ENCODE data around the gene MPDZ. TPM values are rescaled to one million over a fixed set of nuclear protein-coding genes. Genes with fewer than 3 reads are reported as not detected.

The MPDZ gene, protein sequence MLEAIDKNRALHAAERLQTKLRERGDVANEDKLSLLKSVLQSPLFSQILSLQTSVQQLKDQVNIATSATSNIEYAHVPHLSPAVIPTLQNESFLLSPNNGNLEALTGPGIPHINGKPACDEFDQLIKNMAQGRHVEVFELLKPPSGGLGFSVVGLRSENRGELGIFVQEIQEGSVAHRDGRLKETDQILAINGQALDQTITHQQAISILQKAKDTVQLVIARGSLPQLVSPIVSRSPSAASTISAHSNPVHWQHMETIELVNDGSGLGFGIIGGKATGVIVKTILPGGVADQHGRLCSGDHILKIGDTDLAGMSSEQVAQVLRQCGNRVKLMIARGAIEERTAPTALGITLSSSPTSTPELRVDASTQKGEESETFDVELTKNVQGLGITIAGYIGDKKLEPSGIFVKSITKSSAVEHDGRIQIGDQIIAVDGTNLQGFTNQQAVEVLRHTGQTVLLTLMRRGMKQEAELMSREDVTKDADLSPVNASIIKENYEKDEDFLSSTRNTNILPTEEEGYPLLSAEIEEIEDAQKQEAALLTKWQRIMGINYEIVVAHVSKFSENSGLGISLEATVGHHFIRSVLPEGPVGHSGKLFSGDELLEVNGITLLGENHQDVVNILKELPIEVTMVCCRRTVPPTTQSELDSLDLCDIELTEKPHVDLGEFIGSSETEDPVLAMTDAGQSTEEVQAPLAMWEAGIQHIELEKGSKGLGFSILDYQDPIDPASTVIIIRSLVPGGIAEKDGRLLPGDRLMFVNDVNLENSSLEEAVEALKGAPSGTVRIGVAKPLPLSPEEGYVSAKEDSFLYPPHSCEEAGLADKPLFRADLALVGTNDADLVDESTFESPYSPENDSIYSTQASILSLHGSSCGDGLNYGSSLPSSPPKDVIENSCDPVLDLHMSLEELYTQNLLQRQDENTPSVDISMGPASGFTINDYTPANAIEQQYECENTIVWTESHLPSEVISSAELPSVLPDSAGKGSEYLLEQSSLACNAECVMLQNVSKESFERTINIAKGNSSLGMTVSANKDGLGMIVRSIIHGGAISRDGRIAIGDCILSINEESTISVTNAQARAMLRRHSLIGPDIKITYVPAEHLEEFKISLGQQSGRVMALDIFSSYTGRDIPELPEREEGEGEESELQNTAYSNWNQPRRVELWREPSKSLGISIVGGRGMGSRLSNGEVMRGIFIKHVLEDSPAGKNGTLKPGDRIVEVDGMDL (N-terminal part only)
- total RNA-seq, result not detected

DNA sequence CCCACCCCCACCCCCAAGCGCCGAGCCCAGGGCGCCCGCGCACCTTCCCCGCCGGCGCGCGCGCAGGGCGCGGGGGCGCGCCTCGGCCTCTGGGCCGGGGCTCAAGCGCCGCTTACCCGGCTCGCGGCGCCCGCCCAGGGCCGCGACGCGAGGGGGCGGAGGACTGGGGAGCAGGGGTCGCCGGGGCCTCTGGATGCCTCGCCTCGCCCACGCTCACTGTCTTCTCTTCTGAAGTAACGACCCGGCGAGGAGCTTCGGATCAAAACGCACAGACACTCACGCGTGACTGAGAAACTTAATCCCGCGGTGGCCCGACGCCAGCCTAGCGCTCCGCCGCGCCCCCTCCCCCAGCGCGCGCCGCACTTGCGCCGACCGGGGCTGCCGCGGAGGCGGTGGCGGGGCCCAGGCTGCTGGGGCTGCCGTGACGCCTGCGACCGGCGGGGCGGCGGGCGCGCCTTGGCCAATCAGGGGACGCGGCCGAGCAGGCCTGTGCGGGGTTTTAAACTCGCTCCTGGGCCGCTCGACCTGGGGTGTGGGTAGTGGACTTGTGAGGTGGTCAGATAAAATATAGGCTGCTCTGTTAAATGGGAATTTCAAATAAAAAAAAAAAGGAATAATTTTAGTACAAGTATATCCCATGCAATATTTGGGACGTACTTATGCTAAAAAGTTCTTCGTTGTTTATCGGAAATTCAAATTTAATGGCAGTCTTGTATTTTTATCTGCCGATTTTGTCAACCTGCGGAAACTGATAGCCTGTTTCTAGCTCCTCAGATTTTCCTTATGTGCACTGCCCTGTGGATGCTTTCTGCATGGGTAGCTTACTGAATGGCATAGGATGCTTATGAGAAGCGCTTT is at the start of gene MPDZ:
MPDZ (minus strand) TSS at position 409 of the 858 bp plus-strand sequence. CDS start 29,377 bp downstream, outside the sequence.
- Mint-ChIP-seq H3K4me3 (no peak within 1 kb of the TSS), H3K9me3 (ENCODE audit: insufficient read depth) (peaks cover 6% of the 10 kb centered on the region), H3K27me3 (ENCODE audit: low read depth) (peaks cover 15% of the 10 kb centered on the region), H3K27ac (no peak within 1 kb of the TSS), H3K36me3 (ENCODE audit: low read depth) (no peaks in the 10 kb centered on the region), H3K4me1 (ENCODE audit: low read depth) (no peaks in the 10 kb centered on the region)
- no peak for DNase-seq
- ATAC-seq, result no peak
- CTCF ChIA-PET, result no interaction called here
- POLR2A ChIA-PET, result no interaction called here

GRCh38 chr9:13324988-13325387 is 45.5 kb upstream of the MPDZ start:
- ChIA-PET POLR2A (no interaction called here), CTCF (no interaction called here)
- H3K27me3 Mint-ChIP-seq (ENCODE audit: low read depth), result no peaks in the 10 kb centered on the region
- H3K9me3 Mint-ChIP-seq (ENCODE audit: insufficient read depth), result no peaks in the 10 kb centered on the region
- no peaks in the 10 kb centered on the region for H3K4me1 Mint-ChIP-seq (ENCODE audit: low read depth)
- no peak overlapping the region for H3K27ac Mint-ChIP-seq
- DNase-seq (no peak), ATAC-seq (no peak)
- H3K4me3 Mint-ChIP-seq, result no peak overlapping the region
- no peaks in the 10 kb centered on the region for H3K36me3 Mint-ChIP-seq (ENCODE audit: low read depth)

- no peak overlapping the region for H3K27ac Mint-ChIP-seq
- H3K4me3 Mint-ChIP-seq, result no peak overlapping the region
- no peak for ATAC-seq
- peaks cover 5% of the 10 kb centered on the region for H3K9me3 Mint-ChIP-seq (ENCODE audit: insufficient read depth)
- DNase-seq, result no peak
- ChIA-PET POLR2A (no interaction called here), CTCF (no interaction called here)
- H3K4me1 Mint-ChIP-seq (ENCODE audit: low read depth), result no peaks in the 10 kb centered on the region
- H3K27me3 Mint-ChIP-seq (ENCODE audit: low read depth), result no peaks in the 10 kb centered on the region
- H3K36me3 Mint-ChIP-seq (ENCODE audit: low read depth), result no peaks in the 10 kb centered on the region
Observed at GRCh38 chr9:13322828-13323550, 43.5 kb upstream of the MPDZ start.

GRCh38 chr9:13318027-13318426 is 38.5 kb upstream of the MPDZ start:
- POLR2A ChIA-PET, result no interaction called here
- DNase-seq (no peak), ATAC-seq (no peak)
- no peaks in the 10 kb centered on the region for H3K4me1 Mint-ChIP-seq (ENCODE audit: low read depth)
- H3K4me3 Mint-ChIP-seq, result no peak overlapping the region
- H3K36me3 Mint-ChIP-seq (ENCODE audit: low read depth), result no peaks in the 10 kb centered on the region
- H3K9me3 Mint-ChIP-seq (ENCODE audit: insufficient read depth), result peaks cover 5% of the 10 kb centered on the region
- no peak overlapping the region for H3K27ac Mint-ChIP-seq
- no peaks in the 10 kb centered on the region for H3K27me3 Mint-ChIP-seq (ENCODE audit: low read depth)
- CTCF ChIA-PET, result no interaction called here

GRCh38 chr9:13296972-13297371 is 17.5 kb upstream of the MPDZ start:
- Mint-ChIP-seq H3K4me1 (ENCODE audit: low read depth) (no peaks in the 10 kb centered on the region), H3K9me3 (ENCODE audit: insufficient read depth) (peaks cover 18% of the 10 kb centered on the region), H3K27me3 (ENCODE audit: low read depth) (no peaks in the 10 kb centered on the region), H3K27ac (no peak overlapping the region), H3K4me3 (no peak overlapping the region), H3K36me3 (ENCODE audit: low read depth) (no peaks in the 10 kb centered on the region)
- CTCF ChIA-PET, result no interaction called here
- ATAC-seq (no peak), DNase-seq (no peak)
- POLR2A ChIA-PET, result no interaction called here

- Mint-ChIP-seq H3K9me3 (ENCODE audit: insufficient read depth) (peaks cover 12% of the 10 kb centered on the region), H3K36me3 (ENCODE audit: low read depth) (no peaks in the 10 kb centered on the region), H3K27me3 (ENCODE audit: low read depth) (no peaks in the 10 kb centered on the region), H3K4me3 (no peak overlapping the region), H3K4me1 (ENCODE audit: low read depth) (no peaks in the 10 kb centered on the region), H3K27ac (no peak overlapping the region)
- ATAC-seq, result no peak
- ChIA-PET POLR2A (no interaction called here), CTCF (no interaction called here)
- no peak for DNase-seq
Observed at GRCh38 chr9:13295556-13295955, 16.1 kb upstream of the MPDZ start.

- Mint-ChIP-seq H3K4me1 (ENCODE audit: low read depth) (no peaks in the 10 kb centered on the region), H3K27me3 (ENCODE audit: low read depth) (no peaks in the 10 kb centered on the region), H3K4me3 (no peak overlapping the region), H3K27ac (no peak overlapping the region), H3K9me3 (ENCODE audit: insufficient read depth) (peaks cover 12% of the 10 kb centered on the region), H3K36me3 (ENCODE audit: low read depth) (no peaks in the 10 kb centered on the region)
- POLR2A ChIA-PET, result no interaction called here
- CTCF ChIA-PET, result no interaction called here
- no peak for ATAC-seq
- no peak for DNase-seq
Observed at GRCh38 chr9:13292782-13293181, 13.3 kb upstream of the MPDZ start.

GRCh38 chr9:13292158-13292557 is 12.7 kb upstream of the MPDZ start:
- ATAC-seq, result no peak
- CTCF ChIA-PET, result no interaction called here
- no peak overlapping the region for H3K4me3 Mint-ChIP-seq
- POLR2A ChIA-PET, result no interaction called here
- no peaks in the 10 kb centered on the region for H3K4me1 Mint-ChIP-seq (ENCODE audit: low read depth)
- DNase-seq, result no peak
- peaks cover 12% of the 10 kb centered on the region for H3K9me3 Mint-ChIP-seq (ENCODE audit: insufficient read depth)
- no peaks in the 10 kb centered on the region for H3K27me3 Mint-ChIP-seq (ENCODE audit: low read depth)
- no peak overlapping the region for H3K27ac Mint-ChIP-seq
- H3K36me3 Mint-ChIP-seq (ENCODE audit: low read depth), result no peaks in the 10 kb centered on the region

- DNase-seq, result no peak
- POLR2A ChIA-PET, result no interaction called here
- no peak for ATAC-seq
- Mint-ChIP-seq H3K4me3 (no peak overlapping the region), H3K9me3 (ENCODE audit: insufficient read depth) (peaks cover 8% of the 10 kb centered on the region), H3K36me3 (ENCODE audit: low read depth) (no peaks in the 10 kb centered on the region), H3K27me3 (ENCODE audit: low read depth) (no peaks in the 10 kb centered on the region), H3K4me1 (ENCODE audit: low read depth) (no peaks in the 10 kb centered on the region), H3K27ac (no peak overlapping the region)
- CTCF ChIA-PET, result no interaction called here
Observed at GRCh38 chr9:13291718-13292117, 12.2 kb upstream of the MPDZ start.

- POLR2A ChIA-PET, result no interaction called here
- Mint-ChIP-seq H3K4me1 (ENCODE audit: low read depth) (no peaks in the 10 kb centered on the region), H3K27ac (no peak overlapping the region)
Observed at GRCh38 chr9:13284011-13284410, 4.5 kb upstream of the MPDZ start.

DNA sequence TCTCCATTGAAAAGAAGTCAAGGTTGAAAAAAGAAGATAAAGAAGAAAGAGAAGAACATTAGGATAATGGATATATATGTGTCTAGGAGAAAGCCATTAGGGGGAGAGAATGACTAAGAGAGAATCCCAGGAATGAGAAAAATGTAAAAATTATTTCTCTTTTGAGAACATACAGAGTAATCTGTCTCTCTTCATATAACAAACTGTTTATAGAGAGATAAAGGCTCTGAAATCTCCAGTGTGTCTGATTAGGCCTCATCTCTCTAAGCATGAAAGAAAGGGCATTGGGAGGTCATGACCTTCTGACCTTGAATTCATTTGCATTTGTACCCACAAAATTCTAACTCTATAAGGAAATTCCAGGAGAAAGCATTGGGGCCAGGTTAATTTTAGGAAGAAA is 3.5 kb upstream of the MPDZ start:
- H3K36me3 Mint-ChIP-seq (ENCODE audit: low read depth), result no peaks in the 10 kb centered on the region

More at GRCh38 chr9:13284011-13284410, 4.5 kb upstream of the MPDZ start:
- no peak for DNase-seq
- Mint-ChIP-seq H3K4me3 (no peak overlapping the region), H3K9me3 (ENCODE audit: insufficient read depth) (no peaks in the 10 kb centered on the region), H3K27me3 (ENCODE audit: low read depth) (peaks cover 8% of the 10 kb centered on the region), H3K36me3 (ENCODE audit: low read depth) (no peaks in the 10 kb centered on the region)
- ATAC-seq, result no peak
- CTCF ChIA-PET, result no interaction called here

More for the DNA sequence above, 3.5 kb upstream of the MPDZ start:
- DNase-seq (no peak), ATAC-seq (no peak)
- no peaks in the 10 kb centered on the region for H3K9me3 Mint-ChIP-seq (ENCODE audit: insufficient read depth)
- H3K4me1 Mint-ChIP-seq (ENCODE audit: low read depth), result no peaks in the 10 kb centered on the region
- H3K27me3 Mint-ChIP-seq (ENCODE audit: low read depth), result peaks cover 11% of the 10 kb centered on the region
- ChIA-PET POLR2A (no interaction called here), CTCF (no interaction called here)
- no peak overlapping the region for H3K4me3 Mint-ChIP-seq
- no peak overlapping the region for H3K27ac Mint-ChIP-seq
